Activated effector memory CD4-positive, alpha-beta T cell treated with Interleukin-2 at 50 U/mL for 16 hours (primary cell): Measurements from ENCODE around the gene CDYL2.

ENCODE experiments used
- DNase-seq: peaks from one replicate; pipeline ENCODE4 v3.0.0-alpha.2; 2020

CDYL2 gene

DNA sequence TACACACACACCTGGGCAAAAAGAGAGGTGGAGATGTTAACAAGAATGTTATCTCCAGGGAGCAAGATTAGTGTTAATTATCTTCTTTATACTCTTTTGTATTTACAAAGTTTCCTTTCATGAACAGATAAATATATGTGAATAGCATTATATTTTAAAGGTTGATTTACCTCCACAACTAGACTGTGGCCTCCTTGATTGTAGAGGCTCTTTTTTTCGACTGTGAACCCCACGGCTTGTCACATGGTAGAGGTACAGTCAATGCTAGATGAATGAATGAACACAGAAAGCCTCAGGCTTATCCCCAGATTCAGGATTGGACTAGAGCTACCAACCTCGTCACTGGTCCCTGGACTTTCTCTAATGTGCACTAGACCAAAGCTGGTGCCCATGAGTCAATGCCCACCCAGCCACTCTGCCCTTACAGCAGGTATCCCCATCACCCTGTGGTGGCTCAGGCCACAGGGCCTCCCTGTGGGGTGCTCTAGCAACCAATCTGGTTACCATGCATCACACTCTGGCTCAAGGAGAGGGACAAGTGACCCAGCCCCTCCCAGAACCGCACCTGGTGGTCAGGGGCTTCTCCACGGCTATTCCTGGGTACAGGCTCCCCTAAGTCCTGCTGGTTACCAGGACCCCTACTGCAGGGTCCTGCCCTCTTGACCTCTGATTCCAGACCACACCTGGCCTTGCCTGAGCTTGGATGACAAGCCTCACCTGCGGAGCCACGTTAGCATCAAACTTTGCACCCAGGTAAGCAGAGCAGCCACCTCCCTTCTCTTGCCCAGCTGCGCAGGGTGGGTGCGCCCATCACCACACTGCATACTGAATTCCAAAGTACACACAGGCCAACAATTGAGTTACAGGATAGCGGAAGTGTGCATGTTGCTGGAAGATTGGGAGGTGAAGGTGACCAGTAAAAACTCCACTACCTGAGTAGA is 101.0 kb downstream of the CDYL2 start:
- DNase-seq, result no peak

DNA sequence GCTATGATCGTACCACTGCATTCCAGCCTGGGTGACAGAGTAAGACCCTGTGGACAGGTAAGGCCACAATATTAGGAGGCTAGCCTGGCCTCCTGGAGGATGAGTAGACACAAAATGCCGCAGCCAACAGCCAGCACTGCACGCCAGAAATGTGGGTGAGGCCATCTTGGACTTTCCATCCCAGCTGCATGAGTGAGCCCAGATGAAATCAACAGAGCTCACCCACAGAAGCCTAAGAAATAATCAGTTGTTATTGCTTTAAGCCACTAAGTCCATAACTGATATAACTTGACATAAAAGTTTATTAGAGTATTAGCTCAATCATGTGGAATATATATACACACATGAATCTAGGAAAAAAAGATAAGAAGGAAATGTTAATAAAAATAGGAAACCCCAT is 101.7 kb downstream of the CDYL2 start:
- DNase-seq, result no peak

DNA sequence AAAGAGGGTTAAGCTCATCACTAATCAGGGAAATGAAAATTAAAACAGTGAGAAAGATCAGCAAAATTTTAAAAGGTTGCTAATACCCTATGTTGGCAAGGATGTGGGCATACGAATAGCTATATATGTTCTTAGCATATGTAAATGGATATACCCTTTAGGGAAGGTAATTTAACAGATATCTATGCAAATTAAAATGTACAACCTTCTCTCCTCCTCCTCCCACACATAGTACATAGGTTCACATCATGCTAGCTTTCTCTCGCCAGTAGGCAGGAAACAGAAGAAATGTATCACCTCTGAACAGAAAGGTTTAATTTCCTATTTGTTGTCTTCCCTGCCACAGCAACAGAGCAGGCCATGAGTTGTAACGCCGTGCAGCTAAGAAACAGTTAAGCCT is 103.8 kb downstream of the CDYL2 start:
- DNase-seq, result no peak

GRCh38 chr16:80695020-80695419 is 109.4 kb downstream of the CDYL2 start:
- DNase-seq, result no peak

DNA sequence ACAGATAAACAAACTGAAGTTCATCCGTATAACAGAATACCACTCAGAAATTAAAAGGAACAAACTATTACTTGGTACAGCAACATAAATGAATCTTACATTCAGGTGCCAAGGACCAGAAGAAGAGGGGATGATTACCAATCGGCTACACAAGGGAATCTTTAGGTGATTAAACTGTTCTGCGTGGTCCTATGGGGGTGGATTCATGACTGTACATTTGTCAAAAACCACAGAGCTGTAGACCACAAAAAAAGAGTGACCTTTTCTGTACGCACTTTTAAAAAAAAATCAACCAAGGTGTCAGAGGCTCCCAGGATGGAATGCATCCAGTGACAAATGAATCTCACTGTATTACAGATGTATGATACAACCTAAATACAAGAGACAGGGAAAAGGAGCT is 110.8 kb downstream of the CDYL2 start:
- DNase-seq, result no peak

- DNase-seq, result no peak
Measured at GRCh38 chr16:80692270-80692669, 112.1 kb downstream of the CDYL2 start.

DNA sequence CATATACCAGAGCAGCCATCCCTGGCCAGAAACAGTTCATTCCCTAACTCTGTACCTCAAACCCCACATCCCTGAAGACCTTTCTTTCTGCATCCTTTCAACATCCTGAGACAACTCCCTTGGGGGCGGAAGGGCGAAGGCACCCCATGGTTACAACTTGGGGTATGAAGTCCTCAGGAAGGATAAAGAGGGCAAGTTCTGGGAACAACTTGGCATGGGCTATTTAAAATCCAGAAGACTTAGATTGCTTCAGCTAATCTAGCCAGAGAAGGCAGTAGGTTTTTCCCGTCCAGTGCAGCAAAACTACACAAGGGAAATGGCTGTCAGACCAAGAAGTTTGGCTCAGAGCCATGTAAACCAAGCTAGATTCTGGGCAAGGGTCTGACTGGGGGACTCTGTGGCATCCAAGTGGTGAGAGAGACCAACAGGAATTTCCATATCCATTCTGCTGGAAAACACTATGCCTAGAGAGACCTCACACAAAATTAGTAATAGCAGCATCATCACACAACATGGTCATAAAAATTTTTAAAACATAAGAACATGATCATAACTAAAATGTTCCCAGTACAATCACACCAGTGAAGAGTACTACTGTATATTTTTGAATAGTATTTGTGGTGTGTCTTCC is 113.2 kb downstream of the CDYL2 start:
- no peak for DNase-seq

- DNase-seq, result no peak
Measured at GRCh38 chr16:80689487-80689886, 114.9 kb downstream of the CDYL2 start.

DNA sequence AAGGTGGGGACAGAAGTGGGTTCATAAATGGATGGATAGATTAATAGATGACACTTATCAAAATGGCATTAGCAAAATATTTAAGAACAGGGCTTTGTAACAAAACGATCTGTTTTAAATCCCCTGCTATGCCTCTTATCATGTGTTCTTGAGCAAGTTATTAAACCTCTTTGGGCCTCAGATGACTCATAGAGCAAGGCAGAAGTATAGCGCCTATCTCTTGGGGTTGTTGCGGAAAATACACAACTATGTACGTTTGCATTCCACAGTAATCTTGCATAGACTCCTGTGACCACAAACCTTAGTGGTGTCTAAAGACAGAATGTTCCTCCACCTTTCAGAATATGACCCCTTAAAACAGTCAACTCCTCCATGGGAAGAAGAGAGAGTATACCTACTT is 116.8 kb downstream of the CDYL2 start:
- DNase-seq, result no peak

GRCh38 chr16:80684906-80685305 is 119.5 kb downstream of the CDYL2 start:
- no peak for DNase-seq

GRCh38 chr16:80684136-80684765 is 120.1 kb downstream of the CDYL2 start:
- DNase-seq, result no peak

DNA sequence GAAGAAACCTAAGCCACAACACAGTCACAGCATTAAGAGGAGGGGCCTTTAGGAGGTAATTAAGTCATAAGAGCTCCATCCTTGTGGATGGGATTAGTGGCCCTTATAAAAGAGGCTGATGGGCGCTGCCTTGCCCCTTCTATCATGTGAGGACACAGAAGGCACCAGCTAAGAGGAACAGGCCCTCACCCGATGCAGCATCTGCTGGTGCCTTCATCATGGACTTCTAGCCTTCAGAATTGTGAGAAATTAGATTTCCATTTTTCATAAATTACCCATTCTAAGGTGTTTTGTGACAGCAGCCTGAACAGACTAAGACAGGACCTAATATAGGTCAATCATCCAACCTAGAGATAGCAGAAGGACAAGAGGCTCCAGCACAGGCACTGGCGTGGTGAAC is 120.8 kb downstream of the CDYL2 start:
- no peak for DNase-seq

DNA sequence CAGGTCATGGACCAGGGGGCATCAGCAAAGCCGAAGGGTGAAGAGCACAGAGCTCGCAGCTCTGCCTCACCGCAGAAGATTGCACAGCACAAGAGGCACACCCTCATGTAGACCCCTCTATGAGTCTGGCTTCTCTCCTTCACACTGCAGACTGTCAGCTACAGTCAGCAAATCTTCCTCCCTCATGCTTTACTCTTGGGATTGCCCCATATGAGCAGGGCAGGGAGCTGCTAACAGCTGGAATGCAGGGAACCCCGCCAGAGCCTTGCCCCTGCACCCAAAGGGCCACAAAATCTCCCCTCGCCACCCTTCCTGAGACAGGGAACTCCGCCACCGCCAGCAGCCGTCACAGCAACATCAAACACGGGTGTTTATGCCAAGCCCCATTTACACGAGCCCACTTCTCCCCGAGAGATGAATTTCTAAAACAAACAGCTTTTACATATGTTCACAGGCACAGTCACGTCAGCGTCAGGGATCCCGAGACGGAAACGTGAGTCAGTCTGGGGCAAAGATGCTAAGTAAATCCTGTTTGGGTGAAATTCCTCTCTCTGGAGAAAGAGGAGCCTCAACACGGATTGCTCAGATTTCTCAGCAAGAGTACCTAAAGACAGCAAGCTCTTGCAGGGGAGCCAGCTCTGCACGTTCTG is 121.9 kb downstream of the CDYL2 start:
- DNase-seq, result no peak

- no peak for DNase-seq
Measured at GRCh38 chr16:80681436-80681835, 123.0 kb downstream of the CDYL2 start.

- no peak for DNase-seq
Measured at GRCh38 chr16:80680839-80681238, 123.6 kb downstream of the CDYL2 start.

GRCh38 chr16:80680046-80680445 is 124.4 kb downstream of the CDYL2 start:
- DNase-seq, result no peak

DNA sequence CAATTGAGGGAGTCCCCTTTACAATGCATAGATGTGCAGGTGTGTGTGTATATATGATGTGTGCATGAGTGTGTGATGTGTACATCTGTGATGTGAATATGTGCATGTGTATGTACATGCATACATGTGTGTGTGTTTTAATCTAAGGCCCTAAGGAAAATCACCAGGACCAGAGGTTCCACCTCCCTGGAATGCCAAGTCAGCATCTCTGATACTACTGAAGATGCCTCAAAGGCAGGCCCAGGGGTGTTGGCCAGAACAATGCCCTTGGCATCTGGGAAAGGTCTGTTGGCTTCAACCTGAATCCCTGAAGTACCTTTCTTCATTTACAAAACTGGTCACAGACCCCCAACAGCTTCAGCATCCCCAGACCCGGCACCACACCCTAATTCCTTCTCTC is 129.5 kb downstream of the CDYL2 start:
- no peak for DNase-seq

DNA sequence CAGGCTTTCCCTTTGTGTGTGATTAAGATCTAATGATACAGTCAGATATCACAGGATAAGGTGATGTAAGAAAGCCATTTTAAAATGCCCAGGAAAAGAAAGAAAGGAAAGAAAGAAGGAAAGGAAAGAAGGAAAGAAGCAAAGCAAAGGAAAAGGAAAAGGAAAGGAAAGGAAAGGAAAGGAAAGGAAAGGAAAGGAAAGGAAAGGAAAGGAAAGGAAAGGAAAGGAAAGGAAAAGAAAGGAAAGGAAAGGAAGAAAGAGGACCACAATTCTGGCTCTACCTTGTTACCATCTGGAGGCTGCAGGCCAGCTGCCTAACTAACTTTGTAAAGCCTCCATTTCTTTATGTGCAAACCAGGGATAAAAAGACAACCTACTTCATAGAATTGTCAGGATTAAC is 132.0 kb downstream of the CDYL2 start:
- DNase-seq, result no peak

DNA sequence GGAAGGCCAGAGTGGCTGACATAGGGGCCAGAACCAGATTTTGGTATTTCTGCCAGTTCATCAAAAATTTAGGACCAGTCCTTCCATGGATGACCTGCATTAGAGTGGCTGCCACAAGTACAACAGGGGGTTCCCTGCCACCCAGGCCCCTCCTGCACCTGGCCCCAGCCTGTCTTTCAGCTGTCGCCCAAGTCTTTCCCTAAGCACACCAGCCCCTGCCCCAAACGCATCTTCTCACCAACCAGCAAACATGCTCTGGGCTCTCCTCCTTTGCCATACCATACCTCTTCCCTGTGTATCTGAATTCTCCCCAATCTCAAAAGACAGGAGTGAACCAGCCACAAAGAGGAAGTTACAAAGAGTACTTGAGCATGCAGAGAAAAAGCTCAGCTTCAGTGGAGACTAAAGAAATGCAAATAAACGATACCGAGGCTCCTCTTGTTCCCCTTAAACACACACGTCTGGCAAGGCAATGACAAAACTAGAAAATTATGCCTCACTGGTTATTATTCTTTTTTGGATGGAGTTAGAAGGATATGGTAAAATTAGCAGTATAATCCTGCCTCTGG is 133.0 kb downstream of the CDYL2 start:
- no peak for DNase-seq

DNA sequence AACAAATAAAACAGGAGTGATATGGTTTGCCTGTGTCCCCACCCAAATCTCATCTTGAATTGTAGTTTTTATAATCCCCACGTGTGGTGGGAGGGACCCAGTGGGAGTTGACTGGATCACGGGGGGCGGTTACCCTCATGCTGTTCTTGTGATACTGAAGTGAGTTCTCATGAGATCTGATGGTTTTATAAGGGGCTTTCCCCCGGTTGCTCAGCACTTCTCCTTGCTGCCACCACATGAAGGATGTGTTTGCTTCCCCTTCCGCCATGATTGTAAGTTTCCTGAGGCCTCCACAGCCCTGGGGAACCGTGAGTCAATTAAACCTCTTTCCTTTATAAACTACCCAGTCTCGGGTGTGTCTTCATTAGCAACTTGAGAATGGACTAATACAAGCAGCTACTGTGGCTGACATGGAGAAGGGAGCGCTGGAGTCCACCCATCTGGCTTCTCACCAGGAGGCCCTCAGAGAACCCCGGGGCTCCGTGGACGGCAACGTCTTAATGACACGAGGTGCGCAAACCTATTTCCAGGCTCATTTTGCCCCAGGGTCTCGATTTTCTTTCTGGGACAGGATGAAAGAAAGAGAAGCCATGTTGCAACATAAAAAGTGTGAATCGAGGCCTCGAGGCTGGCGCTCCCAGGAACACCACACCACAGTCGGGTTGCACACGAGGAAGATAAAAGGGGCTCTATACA is 134.1 kb downstream of the CDYL2 start:
- no peak for DNase-seq

GRCh38 chr16:80669673-80670072 is 134.7 kb downstream of the CDYL2 start:
- DNase-seq, result no peak

GRCh38 chr16:80667925-80668324 is 136.5 kb downstream of the CDYL2 start:
- DNase-seq, result no peak

DNA sequence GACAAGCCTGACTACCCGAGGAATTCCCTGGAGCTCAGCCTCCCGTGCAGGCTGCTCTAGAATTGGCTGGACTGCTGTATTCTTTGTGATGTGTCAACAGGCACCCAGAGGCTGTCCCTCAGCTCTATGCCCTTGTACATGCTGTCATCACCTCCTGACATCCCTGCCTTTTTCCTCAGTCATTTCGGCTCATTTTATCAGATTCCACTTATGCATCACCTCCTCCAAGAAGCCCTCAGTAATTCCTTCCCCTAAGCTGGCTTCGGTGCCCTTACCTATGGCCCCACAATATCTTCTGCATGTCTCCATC is 137.2 kb downstream of the CDYL2 start:
- no peak for DNase-seq
